Activated B cell treated with CpG ODN at 0.5 μM for 24 hours (primary cell): Measurements from ENCODE around the gene PDLIM4. TPM values are rescaled to one million over a fixed set of nuclear protein-coding genes. Genes with fewer than 3 reads are reported as not detected.

Source experiments
- ATAC-seq: fragments of 200-7000 bp; cut with Tn5 transposase; one replicate; pipeline ENCODE4 v1.10.0; 2021; ENCODE audit warnings: low read depth, mild to moderate bottlenecking, moderate library complexity
- CTCF ChIA-PET: fragments of 350-600 bp; sonication (Branson Sonifier 250); formaldehyde crosslinking; loops from one replicate; lab custom pipeline; 2021; ENCODE audit warnings: antibody characterized with exemption; lab: Charles Lee
- POLR2A ChIA-PET: fragments of 350-600 bp; sonication (Branson Sonifier 250); formaldehyde crosslinking; loops from one replicate; lab custom pipeline; 2021; ENCODE audit warnings: antibody characterized with exemption; lab: Charles Lee
- DNase-seq: peaks from one replicate; pipeline ENCODE4 v3.0.0; 2022
- H3K27ac Mint-ChIP-seq: one replicate; pipeline ENCODE4 v1.8.0; 2020; ENCODE audit warnings: mixed read lengths
- H3K27me3 Mint-ChIP-seq: one replicate; pipeline ENCODE4 v1.8.0; 2021; ENCODE audit warnings: mixed read lengths
- H3K36me3 Mint-ChIP-seq: one replicate; pipeline ENCODE4 v1.8.0; 2021; ENCODE audit warnings: low read depth, mixed read lengths
- H3K4me1 Mint-ChIP-seq: one replicate; pipeline ENCODE4 v1.8.0; 2021; ENCODE audit warnings: mixed read lengths
- H3K4me3 Mint-ChIP-seq: one replicate; pipeline ENCODE4 v1.8.0; 2020; ENCODE audit warnings: mild to moderate bottlenecking, mixed read lengths
- H3K9me3 Mint-ChIP-seq: one replicate; pipeline ENCODE4 v1.8.0; 2020; ENCODE audit warnings: mixed read lengths
- intact Hi-C: fragments of 100-400 bp; cut with micrococcal nuclease; formaldehyde crosslinking; loops from one replicate; pipeline ENCODE4 v1.15.1; 2024
- total RNA-seq: library from RNA; stranded (reverse); gene quantifications from 2 replicates; pipeline ENCODE4 v1.2.3, GENCODE V29; 2022
- TF ChIP-seq, protein P1 (sequence below): fragments of 200-600 bp; IDR thresholded peaks from one replicate; pipeline ENCODE4 v1.8.0; 2022; ENCODE audit warnings: antibody characterized with exemption, mild to moderate bottlenecking

PDLIM4 gene
- total RNA-seq, 1 donor from 2014 or later = not detected

DNA sequence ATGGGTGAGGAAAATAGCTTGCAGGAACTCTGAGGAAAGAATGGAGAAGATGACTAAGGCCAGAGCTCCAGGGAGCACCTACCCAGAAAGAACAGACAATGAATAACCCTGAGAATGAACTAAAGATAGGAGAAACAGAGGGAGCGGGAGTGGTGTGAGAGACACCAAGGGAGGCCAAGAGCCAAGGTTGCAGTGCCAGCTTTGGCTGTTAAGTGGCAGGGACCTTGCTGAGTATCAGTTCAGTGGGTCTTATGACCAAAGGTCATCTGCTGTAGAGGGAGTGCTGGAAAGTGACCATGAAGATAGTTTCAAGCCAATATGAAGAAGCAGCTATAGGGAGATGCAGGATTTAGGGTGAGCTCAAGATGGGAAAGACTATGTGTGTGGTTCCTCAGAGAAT lies 46.6 kb upstream of the PDLIM4 start:
- DNase-seq (no peak), ATAC-seq (no peak)
- intact Hi-C loops = no loop called here
- Mint-ChIP-seq H3K4me1 (no peaks in the 10 kb centered on the region), H3K9me3 (no peaks in the 10 kb centered on the region), H3K27ac (no peak overlapping the region), H3K4me3 (no peak overlapping the region), H3K27me3 (no peaks in the 10 kb centered on the region), H3K36me3 (no peaks in the 10 kb centered on the region)
- TF ChIP-seq, protein P1, sequence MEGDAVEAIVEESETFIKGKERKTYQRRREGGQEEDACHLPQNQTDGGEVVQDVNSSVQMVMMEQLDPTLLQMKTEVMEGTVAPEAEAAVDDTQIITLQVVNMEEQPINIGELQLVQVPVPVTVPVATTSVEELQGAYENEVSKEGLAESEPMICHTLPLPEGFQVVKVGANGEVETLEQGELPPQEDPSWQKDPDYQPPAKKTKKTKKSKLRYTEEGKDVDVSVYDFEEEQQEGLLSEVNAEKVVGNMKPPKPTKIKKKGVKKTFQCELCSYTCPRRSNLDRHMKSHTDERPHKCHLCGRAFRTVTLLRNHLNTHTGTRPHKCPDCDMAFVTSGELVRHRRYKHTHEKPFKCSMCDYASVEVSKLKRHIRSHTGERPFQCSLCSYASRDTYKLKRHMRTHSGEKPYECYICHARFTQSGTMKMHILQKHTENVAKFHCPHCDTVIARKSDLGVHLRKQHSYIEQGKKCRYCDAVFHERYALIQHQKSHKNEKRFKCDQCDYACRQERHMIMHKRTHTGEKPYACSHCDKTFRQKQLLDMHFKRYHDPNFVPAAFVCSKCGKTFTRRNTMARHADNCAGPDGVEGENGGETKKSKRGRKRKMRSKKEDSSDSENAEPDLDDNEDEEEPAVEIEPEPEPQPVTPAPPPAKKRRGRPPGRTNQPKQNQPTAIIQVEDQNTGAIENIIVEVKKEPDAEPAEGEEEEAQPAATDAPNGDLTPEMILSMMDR = no peak
- ChIA-PET CTCF (interaction anchor here (0.6 kb wide), 1 partner anchor 27 kb away, joined by 3 read pairs; no protein-coding TSS in a partner anchor), POLR2A (no interaction called here)

DNA sequence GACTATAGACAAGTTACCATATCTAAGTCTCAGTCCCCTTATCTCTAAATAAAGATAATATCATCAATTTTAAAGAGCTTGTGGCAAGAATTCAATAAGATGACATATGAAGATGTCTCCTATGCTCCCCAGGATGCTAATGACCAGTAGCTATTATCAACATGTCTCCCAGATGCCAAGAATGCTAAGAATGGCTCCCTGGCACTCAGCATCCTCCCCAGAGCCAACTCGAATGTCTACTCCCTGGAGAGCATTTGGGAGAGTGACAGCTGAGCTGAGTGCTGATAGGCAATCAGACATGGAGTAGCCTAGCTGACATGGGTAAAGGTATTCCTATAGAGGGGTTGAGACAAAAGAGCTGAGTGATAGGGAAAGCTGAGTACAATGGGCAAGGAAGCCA lies 45.7 kb upstream of the PDLIM4 start:
- Mint-ChIP-seq H3K27ac (no peak overlapping the region), H3K4me1 (no peaks in the 10 kb centered on the region), H3K27me3 (no peaks in the 10 kb centered on the region), H3K4me3 (no peak overlapping the region), H3K9me3 (no peaks in the 10 kb centered on the region), H3K36me3 (no peaks in the 10 kb centered on the region)
- no peak for DNase-seq
- ChIA-PET CTCF (no interaction called here), POLR2A (no interaction called here)
- TF ChIP-seq, protein P1 = no peak
- ATAC-seq = no peak
- intact Hi-C loops = no loop called here

DNA sequence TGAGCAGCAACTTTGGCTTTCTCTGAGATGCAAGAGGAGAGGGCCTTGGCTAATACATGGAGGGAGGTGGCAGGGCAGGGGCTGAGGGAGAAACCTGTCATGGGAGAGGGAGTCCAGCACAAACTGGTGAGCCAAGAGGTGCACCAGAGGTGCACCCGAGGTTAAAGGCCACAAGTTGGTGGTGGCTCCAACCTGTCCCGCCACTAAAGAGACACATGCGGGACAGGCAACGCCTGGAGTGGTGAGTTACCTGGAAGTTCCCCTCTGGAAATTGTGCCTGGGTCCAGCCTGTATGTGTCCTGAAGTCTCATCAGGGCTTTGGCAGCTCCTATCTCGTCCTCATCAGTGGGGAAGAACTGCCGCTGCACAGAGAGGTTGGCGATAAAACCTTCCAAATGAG lies 43.8 kb upstream of the PDLIM4 start:
- Mint-ChIP-seq H3K27ac (no peak overlapping the region), H3K4me1 (no peaks in the 10 kb centered on the region), H3K4me3 (no peak overlapping the region), H3K9me3 (no peaks in the 10 kb centered on the region), H3K27me3 (no peaks in the 10 kb centered on the region), H3K36me3 (no peaks in the 10 kb centered on the region)
- intact Hi-C loops = no loop called here
- CTCF ChIA-PET = no interaction called here
- ATAC-seq (no peak), DNase-seq (no peak)
- TF ChIP-seq, protein P1 = no peak
- POLR2A ChIA-PET = no interaction called here

DNA sequence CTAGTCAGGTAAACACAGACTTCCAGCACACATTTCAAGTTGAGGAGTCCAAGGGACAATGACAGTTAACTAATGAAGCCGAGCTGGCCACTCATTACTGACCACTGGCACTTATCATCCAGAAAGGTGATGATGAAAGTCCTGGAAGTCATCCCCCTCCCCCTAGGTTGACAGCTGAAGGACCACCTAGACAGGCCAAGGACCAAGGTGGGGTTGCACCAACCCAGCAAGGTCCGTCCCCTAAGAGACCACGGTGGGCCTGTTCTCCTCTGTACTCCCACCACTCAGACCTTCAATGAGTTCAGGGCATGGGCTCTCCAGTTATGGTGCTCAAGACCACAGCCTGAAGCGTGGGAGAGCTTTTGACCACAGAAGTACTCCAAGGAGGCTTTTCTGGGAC lies 43.0 kb upstream of the PDLIM4 start:
- H3K27me3 Mint-ChIP-seq = no peaks in the 10 kb centered on the region
- no peaks in the 10 kb centered on the region for H3K4me1 Mint-ChIP-seq
- intact Hi-C loops = no loop called here
- ChIA-PET CTCF (no interaction called here), POLR2A (no interaction called here)
- ATAC-seq = no peak
- no peak overlapping the region for H3K4me3 Mint-ChIP-seq
- no peak overlapping the region for H3K27ac Mint-ChIP-seq
- no peaks in the 10 kb centered on the region for H3K36me3 Mint-ChIP-seq
- TF ChIP-seq, protein P1 = no peak
- no peaks in the 10 kb centered on the region for H3K9me3 Mint-ChIP-seq
- DNase-seq = no peak

DNA sequence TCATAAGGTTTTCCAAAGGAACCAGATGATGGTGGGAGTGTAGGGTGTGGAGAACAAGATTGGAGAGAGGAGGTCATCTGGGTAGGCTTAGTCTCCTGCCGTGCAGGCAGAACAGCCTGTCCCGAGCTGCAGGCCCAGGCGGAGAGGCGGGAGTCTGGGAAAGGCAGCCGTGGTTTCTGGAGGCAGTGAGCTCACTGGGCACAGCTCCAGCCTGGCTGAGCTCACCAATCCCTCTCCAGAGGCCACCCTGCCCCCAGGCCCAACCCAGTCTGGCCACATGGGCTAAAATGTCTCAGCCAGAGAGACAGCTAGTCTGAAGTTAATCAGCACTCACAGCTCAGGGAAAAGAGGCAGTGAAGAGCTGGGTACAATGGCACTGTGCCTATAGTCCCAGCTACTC lies 42.2 kb upstream of the PDLIM4 start:
- Mint-ChIP-seq H3K27ac (no peak overlapping the region), H3K36me3 (no peaks in the 10 kb centered on the region), H3K27me3 (no peaks in the 10 kb centered on the region), H3K9me3 (no peaks in the 10 kb centered on the region), H3K4me3 (no peak overlapping the region), H3K4me1 (no peaks in the 10 kb centered on the region)
- ChIA-PET CTCF (no interaction called here), POLR2A (interaction anchor here (0.7 kb wide), 1 partner anchor 11 kb away, joined by 19 read pairs; no protein-coding TSS in a partner anchor)
- intact Hi-C loops = no loop called here
- TF ChIP-seq, protein P1 = no peak
- ATAC-seq (no peak), DNase-seq (no peak)
